Epithelial cell of prostate (primary cell): ENCODE data around the gene MAGED1.

Experiments
- DNase-seq: peaks from one replicate; pipeline ENCODE4 v3.0.0-alpha.2; 2011; ENCODE audit warnings: low read depth, low spot score
- H3K27ac ChIP-seq: fragments of 450-650 bp; 2 replicates; pipeline ENCODE4 v1.5.1; 2017; ENCODE audit warnings: mild to moderate bottlenecking

Gene MAGED1

GRCh38 chrX:51892921-51893745, at the start of gene MAGED1:
Gene MAGED1 (plus strand): TSS chrX:51893623. CDS start chrX:51894305, 682 bp downstream.
- peak; percentile 41 for DNase-seq
- H3K27ac ChIP-seq: no peak within 1 kb of the TSS

- DNase-seq: no peak
- H3K27ac ChIP-seq: no peak overlapping the region
Observed at GRCh38 chrX:51847463-51847862, 46.0 kb upstream of the MAGED1 start.

- DNase-seq: no peak
- H3K27ac ChIP-seq: no peak overlapping the region
Observed at GRCh38 chrX:51851507-51852085, 41.8 kb upstream of the MAGED1 start.

- no peak overlapping the region for H3K27ac ChIP-seq
- DNase-seq: no peak
Observed at GRCh38 chrX:51852096-51852495, 41.3 kb upstream of the MAGED1 start.

- no peak for DNase-seq
- H3K27ac ChIP-seq: no peak overlapping the region
Observed at GRCh38 chrX:51852621-51853020, 40.8 kb upstream of the MAGED1 start.

GRCh38 chrX:51853251-51853650, 40.2 kb upstream of the MAGED1 start:
- DNase-seq: no peak
- no peak overlapping the region for H3K27ac ChIP-seq

GRCh38 chrX:51855698-51856097, 37.7 kb upstream of the MAGED1 start:
- no peak for DNase-seq
- H3K27ac ChIP-seq: no peak overlapping the region

GRCh38 chrX:51857159-51857733, 36.2 kb upstream of the MAGED1 start:
- H3K27ac ChIP-seq: no peak overlapping the region
- no peak for DNase-seq

- no peak for DNase-seq
- no peak overlapping the region for H3K27ac ChIP-seq
Observed at GRCh38 chrX:51860679-51861078, 32.7 kb upstream of the MAGED1 start.

- no peak for DNase-seq
- no peak overlapping the region for H3K27ac ChIP-seq
Observed at GRCh38 chrX:51862920-51863319, 30.5 kb upstream of the MAGED1 start.

- DNase-seq: no peak
- H3K27ac ChIP-seq: no peak overlapping the region
Observed at GRCh38 chrX:51866210-51866609, 27.2 kb upstream of the MAGED1 start.

- no peak overlapping the region for H3K27ac ChIP-seq
- DNase-seq: no peak
Observed at GRCh38 chrX:51867626-51868025, 25.8 kb upstream of the MAGED1 start.

- no peak for DNase-seq
Observed at GRCh38 chrX:51870354-51870753, 23.1 kb upstream of the MAGED1 start.

GRCh38 chrX:51874123-51874522, 19.3 kb upstream of the MAGED1 start:
- no peak overlapping the region for H3K27ac ChIP-seq
- DNase-seq: no peak

More at GRCh38 chrX:51870354-51870753, 23.1 kb upstream of the MAGED1 start:
- H3K27ac ChIP-seq: no peak overlapping the region

GRCh38 chrX:51876441-51876840, 17.0 kb upstream of the MAGED1 start:
- no peak overlapping the region for H3K27ac ChIP-seq
- DNase-seq: no peak

GRCh38 chrX:51878056-51878455, 15.4 kb upstream of the MAGED1 start:
- no peak overlapping the region for H3K27ac ChIP-seq
- no peak for DNase-seq

GRCh38 chrX:51889851-51890250, 3.6 kb upstream of the MAGED1 start:
- no peak overlapping the region for H3K27ac ChIP-seq
- no peak for DNase-seq

- H3K27ac ChIP-seq: no peak overlapping the region
- DNase-seq: no peak
Observed at GRCh38 chrX:51891245-51891644, 2.2 kb upstream of the MAGED1 start.

- DNase-seq: no peak
- H3K27ac ChIP-seq: no peak overlapping the region
Observed at GRCh38 chrX:51891821-51892551, 1.4 kb upstream of the MAGED1 start.

GRCh38 chrX:51893931-51894696, 691 bp downstream of the MAGED1 start:
- DNase-seq: no peak
- H3K27ac ChIP-seq: no peak overlapping the region
